IPS-15b (cell line): Measurements from ENCODE around the gene B4GALT3.

ENCODE experiments used
- H3K27me3 ChIP-seq: one replicate; pipeline ENCODE4 v1.6.1; 2013; ENCODE audit warnings: low read length; ENCODE audit not compliant: control insufficient read depth, insufficient read depth
- H3K36me3 ChIP-seq: one replicate; pipeline ENCODE4 v1.6.1; 2013; ENCODE audit warnings: low read length; ENCODE audit not compliant: control insufficient read depth, insufficient read depth
- H3K4me1 ChIP-seq: one replicate; pipeline ENCODE4 v1.6.1; 2013; ENCODE audit warnings: mild to moderate bottlenecking, low read length; ENCODE audit not compliant: control insufficient read depth, insufficient read depth
- H3K4me3 ChIP-seq: one replicate; pipeline ENCODE4 v1.5.1; 2013; ENCODE audit warnings: low read depth, low read length
- H3K9ac ChIP-seq: one replicate; pipeline ENCODE4 v1.6.1; 2013; ENCODE audit warnings: low read depth, mild to moderate bottlenecking, low read length
- H3K9me3 ChIP-seq: one replicate; pipeline ENCODE4 v1.6.1; 2013; ENCODE audit warnings: mild to moderate bottlenecking, low read length; ENCODE audit not compliant: control insufficient read depth, insufficient read depth

Gene B4GALT3

GRCh38 chr1:161218301-161219077, 41.2 kb upstream of the B4GALT3 start:
- Histone ChIP-seq H3K9ac (no peak overlapping the region), H3K9me3 (no peaks in the 10 kb centered on the region), H3K27me3 (no peaks in the 10 kb centered on the region), H3K4me3 (no peak overlapping the region), H3K4me1 (peaks cover 16% of the 10 kb centered on the region), H3K36me3 (peaks cover 10% of the 10 kb centered on the region)

DNA sequence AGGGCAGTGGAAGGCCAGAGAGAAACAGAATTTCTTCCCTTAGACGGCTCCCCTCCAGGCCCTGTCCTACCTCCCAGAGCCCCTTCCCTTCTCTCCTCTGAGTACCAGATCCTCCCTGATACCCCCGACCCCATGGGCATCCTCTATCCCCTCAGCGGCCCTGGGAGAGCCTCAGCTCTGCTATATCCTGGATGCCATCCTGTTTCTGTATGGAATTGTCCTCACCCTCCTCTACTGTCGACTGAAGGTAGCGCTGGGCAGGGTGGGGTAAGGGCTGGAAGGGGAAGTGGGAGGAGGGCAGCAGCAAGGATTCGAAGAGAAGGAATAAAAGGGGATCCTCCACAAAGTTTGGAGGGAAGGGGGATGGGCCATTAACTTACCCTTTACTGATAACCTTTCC, 40.5 kb upstream of the B4GALT3 start:
- H3K9me3 ChIP-seq, result no peaks in the 10 kb centered on the region
- no peak overlapping the region for H3K4me3 ChIP-seq
- peaks cover 15% of the 10 kb centered on the region for H3K36me3 ChIP-seq
- peaks cover 16% of the 10 kb centered on the region for H3K4me1 ChIP-seq
- H3K9ac ChIP-seq, result no peak overlapping the region
- no peaks in the 10 kb centered on the region for H3K27me3 ChIP-seq

GRCh38 chr1:161216945-161217712, 39.8 kb upstream of the B4GALT3 start:
- Histone ChIP-seq H3K4me1 (peaks cover 16% of the 10 kb centered on the region), H3K9ac (no peak overlapping the region), H3K4me3 (no peak overlapping the region)

GRCh38 chr1:161215076-161215475, 37.8 kb upstream of the B4GALT3 start, which contains the start of gene FCER1G:
TSS of gene FCER1G (plus strand) at chr1:161215295. CDS start at chr1:161215322, 27 bp downstream.
- H3K9me3 ChIP-seq, result no peaks in the 10 kb centered on the region
- H3K27me3 ChIP-seq, result no peaks in the 10 kb centered on the region
- H3K9ac ChIP-seq, result no peak within 1 kb of the TSS
- peaks cover 37% of the 10 kb centered on the region for H3K36me3 ChIP-seq
- no peak within 1 kb of the TSS for H3K4me3 ChIP-seq
- peaks cover 17% of the 10 kb centered on the region for H3K4me1 ChIP-seq

More at GRCh38 chr1:161216945-161217712, 39.8 kb upstream of the B4GALT3 start:
- Histone ChIP-seq H3K27me3 (no peaks in the 10 kb centered on the region), H3K36me3 (peaks cover 18% of the 10 kb centered on the region), H3K9me3 (no peaks in the 10 kb centered on the region)

GRCh38 chr1:161214369-161214768, 37.1 kb upstream of the B4GALT3 start:
- Histone ChIP-seq H3K36me3 (peaks cover 37% of the 10 kb centered on the region), H3K4me3 (no peak overlapping the region), H3K9ac (no peak overlapping the region), H3K27me3 (no peaks in the 10 kb centered on the region), H3K9me3 (no peaks in the 10 kb centered on the region), H3K4me1 (peaks cover 19% of the 10 kb centered on the region)

DNA sequence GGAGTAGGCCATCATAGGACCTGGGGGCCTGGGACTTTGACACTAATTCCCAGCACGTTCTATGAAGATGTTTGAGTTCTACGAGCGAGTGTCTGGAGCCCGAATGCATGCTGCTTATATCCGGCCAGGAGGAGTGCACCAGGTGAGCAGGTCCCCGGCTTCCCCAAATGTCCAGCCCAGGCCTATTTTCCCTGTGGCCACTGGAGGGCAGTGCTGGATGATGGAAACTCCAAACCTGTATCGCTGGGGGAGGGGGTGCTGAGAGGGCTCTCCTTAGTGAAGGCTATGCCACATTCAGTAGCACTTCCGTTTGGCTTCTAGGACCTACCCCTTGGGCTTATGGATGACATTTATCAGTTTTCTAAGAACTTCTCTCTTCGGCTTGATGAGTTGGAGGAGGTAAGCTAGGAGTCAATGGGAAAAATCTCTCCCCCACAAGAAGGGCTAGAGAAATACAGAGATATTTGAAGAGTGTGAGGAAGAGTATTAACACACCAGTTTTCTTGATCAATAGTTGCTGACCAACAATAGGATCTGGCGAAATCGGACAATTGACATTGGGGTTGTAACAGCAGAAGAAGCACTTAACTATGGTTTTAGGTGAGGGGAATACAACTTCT, 32.6 kb upstream of the B4GALT3 start:
- peaks cover 46% of the 10 kb centered on the region for H3K36me3 ChIP-seq
- H3K27me3 ChIP-seq, result no peaks in the 10 kb centered on the region
- H3K4me1 ChIP-seq, result peaks cover 3% of the 10 kb centered on the region
- no peak overlapping the region for H3K4me3 ChIP-seq
- no peaks in the 10 kb centered on the region for H3K9me3 ChIP-seq
- H3K9ac ChIP-seq, result no peak overlapping the region

DNA sequence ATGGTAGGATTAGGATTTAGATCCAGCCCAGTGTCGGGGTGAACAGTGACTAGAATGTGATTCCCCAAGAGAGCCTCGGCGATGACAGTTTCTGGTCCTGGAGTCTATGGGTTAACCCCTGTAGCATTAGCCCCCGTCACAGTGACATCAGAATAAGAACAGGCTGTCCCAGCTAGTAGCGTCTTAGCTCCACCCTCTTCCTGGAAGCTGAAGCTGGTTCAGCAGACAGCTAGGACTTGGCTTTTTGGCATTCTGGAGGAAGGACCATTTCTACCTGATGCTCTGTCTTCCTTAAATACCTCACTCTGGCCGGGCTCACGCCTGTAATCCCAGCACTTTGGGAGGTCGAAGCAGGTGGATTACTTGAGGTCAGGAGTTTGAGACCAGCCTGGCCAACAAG, 29.9 kb upstream of the B4GALT3 start:
- no peaks in the 10 kb centered on the region for H3K9me3 ChIP-seq
- peaks cover 4% of the 10 kb centered on the region for H3K4me1 ChIP-seq
- peaks cover 43% of the 10 kb centered on the region for H3K36me3 ChIP-seq
- no peak overlapping the region for H3K4me3 ChIP-seq
- H3K27me3 ChIP-seq, result no peaks in the 10 kb centered on the region
- no peak overlapping the region for H3K9ac ChIP-seq

GRCh38 chr1:161206411-161207140, 29.3 kb upstream of the B4GALT3 start:
- H3K36me3 ChIP-seq, result peaks cover 37% of the 10 kb centered on the region
- H3K4me3 ChIP-seq, result no peak overlapping the region
- H3K4me1 ChIP-seq, result peaks cover 4% of the 10 kb centered on the region
- no peaks in the 10 kb centered on the region for H3K27me3 ChIP-seq
- H3K9ac ChIP-seq, result no peak overlapping the region
- no peaks in the 10 kb centered on the region for H3K9me3 ChIP-seq

GRCh38 chr1:161201836-161202712, 24.8 kb upstream of the B4GALT3 start, which contains the start of gene NDUFS2:
TSS of gene NDUFS2 (plus strand) at chr1:161202367. CDS start at chr1:161202386, 19 bp downstream.
- no peaks in the 10 kb centered on the region for H3K9me3 ChIP-seq
- peaks cover 20% of the 10 kb centered on the region for H3K36me3 ChIP-seq
- H3K27me3 ChIP-seq, result no peaks in the 10 kb centered on the region
- peak within 1 kb of the TSS; percentile 98 for H3K4me3 ChIP-seq
- H3K4me1 ChIP-seq, result peaks cover 38% of the 10 kb centered on the region
- peak within 1 kb of the TSS; percentile 95 for H3K9ac ChIP-seq

- peaks cover 46% of the 10 kb centered on the region for H3K4me1 ChIP-seq
- peaks cover 18% of the 10 kb centered on the region for H3K36me3 ChIP-seq
- peak overlapping the region; percentile 88 for H3K9ac ChIP-seq
- peak overlapping the region; percentile 98 for H3K4me3 ChIP-seq
- H3K9me3 ChIP-seq, result no peaks in the 10 kb centered on the region
- no peaks in the 10 kb centered on the region for H3K27me3 ChIP-seq
Observed at GRCh38 chr1:161200992-161201835, 23.9 kb upstream of the B4GALT3 start.
